Measurements from ENCODE around the gene RAPGEF1.

RAPGEF1 gene

GRCh38 chr9:131720330-131720729 is 19.5 kb downstream of the RAPGEF1 start:
- TF ChIP-seq CTCF (IDR thresholded peaks at IDR 0.05; ENCODE audit: borderline replicate concordance, insufficient read depth, low read depth, low read length): no peak
- no peak overlapping the region for H3K4me3 ChIP-seq (ENCODE audit: low read depth, low read length)

- no peak for TF ChIP-seq CTCF (IDR thresholded peaks at IDR 0.05; ENCODE audit: borderline replicate concordance, insufficient read depth, low read depth, low read length)
- no peak overlapping the region for H3K4me3 ChIP-seq (ENCODE audit: low read depth, low read length)
Observed at GRCh38 chr9:131719262-131719908, 20.5 kb downstream of the RAPGEF1 start.

GRCh38 chr9:131717719-131718460 is 22.0 kb downstream of the RAPGEF1 start:
- no peak overlapping the region for H3K4me3 ChIP-seq (ENCODE audit: low read depth, low read length)
- no peak for TF ChIP-seq CTCF (IDR thresholded peaks at IDR 0.05; ENCODE audit: borderline replicate concordance, insufficient read depth, low read depth, low read length)

GRCh38 chr9:131715906-131716305 is 24.0 kb downstream of the RAPGEF1 start:
- no peak for TF ChIP-seq CTCF (IDR thresholded peaks at IDR 0.05; ENCODE audit: borderline replicate concordance, insufficient read depth, low read depth, low read length)
- no peak overlapping the region for H3K4me3 ChIP-seq (ENCODE audit: low read depth, low read length)

GRCh38 chr9:131714821-131715220 is 25.1 kb downstream of the RAPGEF1 start:
- H3K4me3 ChIP-seq (ENCODE audit: low read depth, low read length): no peak overlapping the region
- no peak for TF ChIP-seq CTCF (IDR thresholded peaks at IDR 0.05; ENCODE audit: borderline replicate concordance, insufficient read depth, low read depth, low read length)

GRCh38 chr9:131714161-131714646 is 25.7 kb downstream of the RAPGEF1 start:
- TF ChIP-seq CTCF (IDR thresholded peaks at IDR 0.05; ENCODE audit: borderline replicate concordance, insufficient read depth, low read depth, low read length): no peak
- H3K4me3 ChIP-seq (ENCODE audit: low read depth, low read length): no peak overlapping the region

GRCh38 chr9:131713016-131713415 is 26.9 kb downstream of the RAPGEF1 start:
- H3K4me3 ChIP-seq (ENCODE audit: low read depth, low read length): no peak overlapping the region
- no peak for TF ChIP-seq CTCF (IDR thresholded peaks at IDR 0.05; ENCODE audit: borderline replicate concordance, insufficient read depth, low read depth, low read length)
